ENCODE results near the gene FBRSL1.

GRCh38 chr12:132521200-132521580 is 31.2 kb downstream of the FBRSL1 start:
- TF ChIP-seq POLR2A (IDR thresholded peaks at IDR 0.05) (no peak), CTCF (IDR thresholded peaks at IDR 0.05) (no peak)

Data from ovary (tissue), 3 donors.